ENCODE data around the gene ZNF621. TPM values are rescaled to one million over a fixed set of nuclear protein-coding genes. Genes with fewer than 3 reads are reported as not detected.

Gene ZNF621
- total RNA-seq, result 5.1 and 7.0 TPM in 2 replicates

- no peak for DNase-seq (ENCODE audit: low read depth)
- H3K4me3 ChIP-seq (ENCODE audit: low read depth, low read length), result peak within 1 kb of the TSS; percentile 93
- TF ChIP-seq CTCF (conservative IDR thresholded peaks at IDR 0.05; ENCODE audit: low read depth, low read length), result no peak
Measured at GRCh38 chr3:40524568-40525285, at the start of gene ZNF621. Gene ZNF621 (plus strand): TSS chr3:40524960. CDS start chr3:40525841, 881 bp downstream.

GRCh38 chr3:40476478-40477470, 48.0 kb upstream of the ZNF621 start, which contains the start of gene ZNF619:
Gene ZNF619 (plus strand): TSS chr3:40477122. CDS start chr3:40477980, 858 bp downstream.
- peak within 1 kb of the TSS; percentile 73 for H3K4me3 ChIP-seq (ENCODE audit: low read depth, low read length)
- TF ChIP-seq CTCF (conservative IDR thresholded peaks at IDR 0.05; ENCODE audit: low read depth, low read length), result no peak
- peak; percentile 25 for DNase-seq (ENCODE audit: low read depth)

GRCh38 chr3:40477666-40478065, 47.1 kb upstream of the ZNF621 start:
- no peak for TF ChIP-seq CTCF (conservative IDR thresholded peaks at IDR 0.05; ENCODE audit: low read depth, low read length)
- DNase-seq (ENCODE audit: low read depth), result no peak
- peak overlapping the region; percentile 73 for H3K4me3 ChIP-seq (ENCODE audit: low read depth, low read length)

GRCh38 chr3:40487172-40487571, 37.6 kb upstream of the ZNF621 start:
- DNase-seq (ENCODE audit: low read depth), result no peak
- no peak overlapping the region for H3K4me3 ChIP-seq (ENCODE audit: low read depth, low read length)
- no peak for TF ChIP-seq CTCF (conservative IDR thresholded peaks at IDR 0.05; ENCODE audit: low read depth, low read length)

GRCh38 chr3:40490916-40491315, 33.8 kb upstream of the ZNF621 start:
- no peak for TF ChIP-seq CTCF (conservative IDR thresholded peaks at IDR 0.05; ENCODE audit: low read depth, low read length)
- H3K4me3 ChIP-seq (ENCODE audit: low read depth, low read length), result no peak overlapping the region
- no peak for DNase-seq (ENCODE audit: low read depth)

GRCh38 chr3:40494698-40495097, 30.1 kb upstream of the ZNF621 start:
- H3K4me3 ChIP-seq (ENCODE audit: low read depth, low read length), result no peak overlapping the region
- no peak for TF ChIP-seq CTCF (conservative IDR thresholded peaks at IDR 0.05; ENCODE audit: low read depth, low read length)
- no peak for DNase-seq (ENCODE audit: low read depth)
